KG1 (cell line): ENCODE data around the gene ZFX.
A peak's percentile ranks its signal among the peaks of the same experiment; 100 is the strongest.
"Not testable (repeated sequence)": the region's sequence is repeated elsewhere in the genome, so short reads cannot be mapped to it uniquely, and the experiment has no call there.

ENCODE experiments used
- DNase-seq: peaks from one replicate; lab custom pipeline; 2025; lab: John Stamatoyannopoulos, UW

ZFX gene

GRCh38 chrX:24149351-24150050 is at the start of gene ZFX:
Gene ZFX, plus strand, starts transcription at chrX:24149729. Its CDS starts 23,014 bp downstream, at chrX:24172743.
- DNase-seq: no peak

- DNase-seq: no peak
Observed at GRCh38 chrX:24100713-24101112, 48.8 kb upstream of the ZFX start.

GRCh38 chrX:24110069-24110468 is 39.5 kb upstream of the ZFX start:
- no peak for DNase-seq

- DNase-seq: no peak
Observed at GRCh38 chrX:24113181-24113580, 36.3 kb upstream of the ZFX start.

- DNase-seq: no peak
Observed at GRCh38 chrX:24117258-24117657, 32.3 kb upstream of the ZFX start.

- DNase-seq: no peak
Observed at GRCh38 chrX:24124244-24124799, 25.2 kb upstream of the ZFX start.

- no peak for DNase-seq
Observed at GRCh38 chrX:24125028-24125612, 24.4 kb upstream of the ZFX start.

GRCh38 chrX:24131476-24131875 is 18.1 kb upstream of the ZFX start:
- no peak for DNase-seq

GRCh38 chrX:24133312-24133711 is 16.2 kb upstream of the ZFX start:
- DNase-seq: no peak

GRCh38 chrX:24135768-24136167 is 13.8 kb upstream of the ZFX start:
- DNase-seq: not testable (repeated sequence)

GRCh38 chrX:24137192-24137591 is 12.3 kb upstream of the ZFX start:
- no peak for DNase-seq

GRCh38 chrX:24143982-24144381 is 5.5 kb upstream of the ZFX start:
- not testable (repeated sequence) for DNase-seq

- no peak for DNase-seq
Observed at GRCh38 chrX:24144528-24144927, 5.0 kb upstream of the ZFX start.

- DNase-seq: no peak
Observed at GRCh38 chrX:24145303-24146186, 4.0 kb upstream of the ZFX start.

- DNase-seq: no peak
Observed at GRCh38 chrX:24146283-24146949, 3.1 kb upstream of the ZFX start.

- no peak for DNase-seq
Observed at GRCh38 chrX:24147165-24147564, 2.4 kb upstream of the ZFX start.

- no peak for DNase-seq
Observed at GRCh38 chrX:24148121-24148520, 1.4 kb upstream of the ZFX start.

GRCh38 chrX:24148535-24149350 is 786 bp upstream of the ZFX start:
- no peak for DNase-seq

- DNase-seq: peak; percentile 60
Observed at GRCh38 chrX:24150051-24150790, 692 bp downstream of the ZFX start.

GRCh38 chrX:24150898-24151297 is 1.4 kb downstream of the ZFX start:
- DNase-seq: no peak
